ENCODE results near the gene SSTR1. TPM values are rescaled to one million over a fixed set of nuclear protein-coding genes. Genes with fewer than 3 reads are reported as not detected.

SSTR1 gene
- total RNA-seq, 1 experiment from 2014 or later, result 0.07 TPM

DNA sequence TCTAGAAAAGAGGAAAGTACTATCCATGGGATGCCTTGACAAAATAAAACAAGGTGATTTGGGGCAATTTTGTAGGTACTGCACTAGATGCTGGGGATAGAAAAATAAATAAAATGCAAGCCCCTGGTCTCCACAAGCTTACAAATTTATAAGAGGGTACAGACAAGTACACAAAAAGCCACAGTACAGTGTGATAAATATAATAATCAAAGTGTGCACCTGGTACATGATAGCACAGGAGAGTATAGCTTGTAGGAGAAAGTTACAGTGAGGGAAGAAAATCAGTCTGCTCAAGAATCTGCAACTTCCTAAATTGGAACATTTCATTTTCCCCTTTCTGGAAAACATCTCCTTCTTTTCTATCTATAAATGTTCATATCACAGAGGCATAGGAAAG, 3.0 kb upstream of the SSTR1 start:
- H3K9ac ChIP-seq (ENCODE audit: low read length), result no peak overlapping the region
- CTCF ChIA-PET, result no interaction called here
- H3K9me3 ChIP-seq (ENCODE audit: low read length), result no peaks in the 10 kb centered on the region
- DNase-seq (no peak), ATAC-seq (no peak)
- no peaks in the 10 kb centered on the region for H3K36me3 ChIP-seq (ENCODE audit: low read depth, low read length)
- H3K27me3 ChIP-seq (ENCODE audit: low read length), result peaks cover 37% of the 10 kb centered on the region
- intact Hi-C loops (cut with micrococcal nuclease), result no loop called here
- POLR2A ChIA-PET (ENCODE audit: unreplicated experiment), result interaction anchor here (0.6 kb wide), 1 partner anchor 136 kb away, joined by 5 read pairs; no protein-coding TSS in a partner anchor
- H3K4me1 ChIP-seq (ENCODE audit: insufficient read depth, low read length), result peaks cover 28% of the 10 kb centered on the region
- TF ChIP-seq EZH2 (IDR thresholded peaks at IDR 0.05; ENCODE audit: low read length, unreplicated experiment), result no peak
- no peak for TF ChIP-seq EZH2phosphoT487 (IDR thresholded peaks at IDR 0.05; ENCODE audit: borderline replicate concordance, low read length)
- TF ChIP-seq CTCF (conservative IDR thresholded peaks at IDR 0.05; ENCODE audit: low read depth, low read length), result no peak
- no peaks in the 10 kb centered on the region for H3F3A ChIP-seq (ENCODE audit: low read length, unreplicated experiment)
- H2AFZ ChIP-seq (ENCODE audit: low read length), result no peak overlapping the region
- no peak overlapping the region for H3K4me3 ChIP-seq (ENCODE audit: low read length)
- no peaks in the 10 kb centered on the region for H3K9me2 ChIP-seq (replicated peaks; ENCODE audit: low read length)
- no peak overlapping the region for H3K4me2 ChIP-seq (ENCODE audit: low read length)
- H4K20me1 ChIP-seq (ENCODE audit: low read length), result no peaks in the 10 kb centered on the region
- BruUV-seq (replicated peaks), result no TSS peak
- no peaks in the 10 kb centered on the region for H3K79me2 ChIP-seq (ENCODE audit: low read length)
- no peak overlapping the region for H3K27ac ChIP-seq (ENCODE audit: low read length)

GRCh38 chr14:38205119-38205813, 2.4 kb upstream of the SSTR1 start:
- ChIA-PET CTCF (no interaction called here), POLR2A (ENCODE audit: unreplicated experiment) (no interaction called here)
- Histone ChIP-seq H3K9me2 (replicated peaks; ENCODE audit: low read length) (no peaks in the 10 kb centered on the region), H3K4me3 (ENCODE audit: low read length) (no peak overlapping the region), H3K9me3 (ENCODE audit: low read length) (no peaks in the 10 kb centered on the region), H3K79me2 (ENCODE audit: low read length) (no peaks in the 10 kb centered on the region), H3K27ac (ENCODE audit: low read length) (no peak overlapping the region), H3K36me3 (ENCODE audit: low read depth, low read length) (no peaks in the 10 kb centered on the region), H2AFZ (ENCODE audit: low read length) (no peak overlapping the region), H3K9ac (ENCODE audit: low read length) (no peak overlapping the region), H3F3A (ENCODE audit: low read length, unreplicated experiment) (no peaks in the 10 kb centered on the region), H4K20me1 (ENCODE audit: low read length) (no peaks in the 10 kb centered on the region), H3K4me2 (ENCODE audit: low read length) (no peak overlapping the region), H3K27me3 (ENCODE audit: low read length) (peaks cover 40% of the 10 kb centered on the region), H3K4me1 (ENCODE audit: insufficient read depth, low read length) (peaks cover 24% of the 10 kb centered on the region)
- BruUV-seq (replicated peaks), result no TSS peak
- ATAC-seq (no peak), DNase-seq (no peak)
- intact Hi-C loops (cut with micrococcal nuclease), result no loop called here
- TF ChIP-seq EZH2phosphoT487 (IDR thresholded peaks at IDR 0.05; ENCODE audit: borderline replicate concordance, low read length) (no peak), EZH2 (IDR thresholded peaks at IDR 0.05; ENCODE audit: low read length, unreplicated experiment) (no peak), CTCF (conservative IDR thresholded peaks at IDR 0.05; ENCODE audit: low read depth, low read length) (no peak)

DNA sequence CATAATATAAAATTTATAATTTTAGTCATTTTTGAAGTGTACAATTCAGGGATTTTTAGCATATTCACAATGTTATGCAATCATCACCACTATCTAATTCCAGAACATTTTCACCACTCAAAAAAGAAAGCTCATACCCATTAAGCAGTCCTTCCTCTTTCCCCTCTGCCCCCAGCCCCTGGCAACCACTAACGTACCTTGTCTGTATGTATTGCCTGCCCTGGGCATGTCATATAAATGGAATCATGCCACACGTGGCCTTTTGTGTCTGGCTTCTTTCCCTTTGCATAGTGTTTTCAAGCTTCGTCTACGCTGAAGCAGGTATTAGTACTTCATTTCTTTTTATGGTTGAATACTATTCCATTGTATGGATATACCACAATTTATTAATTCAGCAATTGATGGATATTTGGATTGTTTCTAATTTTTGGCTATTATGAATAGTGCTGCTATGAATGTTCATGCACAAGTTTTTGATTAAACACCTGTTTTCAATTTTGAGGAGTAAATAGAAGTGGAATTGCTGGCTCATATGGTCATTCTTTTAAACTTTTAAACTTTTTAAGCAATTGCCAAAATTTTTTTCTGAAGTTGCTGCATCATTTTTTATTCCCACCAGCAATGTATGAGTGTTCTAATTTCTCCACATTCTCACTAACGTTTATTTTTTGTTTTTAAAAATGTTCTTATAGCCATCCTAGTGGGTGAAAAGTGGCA, 1.6 kb upstream of the SSTR1 start:
- BruUV-seq (replicated peaks), result no TSS peak
- POLR2A ChIA-PET (ENCODE audit: unreplicated experiment), result no interaction called here

More for the DNA sequence above, 1.6 kb upstream of the SSTR1 start:
- intact Hi-C loops (cut with micrococcal nuclease), result no loop called here
- H3K4me1 ChIP-seq (ENCODE audit: insufficient read depth, low read length), result peaks cover 15% of the 10 kb centered on the region; the same call in 1 of the 2 replicates
- H3K79me2 ChIP-seq (ENCODE audit: low read length), result no peaks in the 10 kb centered on the region
- H3K9me2 ChIP-seq (replicated peaks; ENCODE audit: low read length), result no peaks in the 10 kb centered on the region
- H3K4me3 ChIP-seq (ENCODE audit: low read length), result no peak overlapping the region
- H3F3A ChIP-seq (ENCODE audit: low read length, unreplicated experiment), result no peaks in the 10 kb centered on the region
- DNase-seq, result no peak
- TF ChIP-seq EZH2 (IDR thresholded peaks at IDR 0.05; ENCODE audit: low read length, unreplicated experiment) (no peak), EZH2phosphoT487 (IDR thresholded peaks at IDR 0.05; ENCODE audit: borderline replicate concordance, low read length) (no peak)
- CTCF ChIA-PET, result no interaction called here
- H3K27ac ChIP-seq (ENCODE audit: low read length), result no peak overlapping the region
- no peak overlapping the region for H3K4me2 ChIP-seq (ENCODE audit: low read length)
- no peak overlapping the region for H2AFZ ChIP-seq (ENCODE audit: low read length)
- H3K27me3 ChIP-seq (ENCODE audit: low read length), result peaks cover 49% of the 10 kb centered on the region
- no peak overlapping the region for H3K9ac ChIP-seq (ENCODE audit: low read length)
- H4K20me1 ChIP-seq (ENCODE audit: low read length), result no peaks in the 10 kb centered on the region
- H3K36me3 ChIP-seq (ENCODE audit: low read depth, low read length), result no peaks in the 10 kb centered on the region
- no peak for ATAC-seq
- no peaks in the 10 kb centered on the region for H3K9me3 ChIP-seq (ENCODE audit: low read length)

Data from PC-3 (cell line).